MM.1S (cell line): ENCODE results near the gene SLU7.

ENCODE experiments used
- CTCF ChIP-seq: fragments of 300-600 bp; sonication (generic); IDR thresholded peaks from 2 replicates; pipeline ENCODE4 v1.5.1; 2016; ENCODE audit warnings: antibody characterized with exemption, low read length, mixed read lengths
- EZH2 ChIP-seq: fragments of 300-600 bp; sonication (generic); optimal IDR thresholded peaks from 2 replicates; pipeline ENCODE3; 2017; ENCODE audit warnings: low read depth, mild to moderate bottlenecking, antibody characterized with exemption, low read length, mixed read lengths
- EZH2phosphoT487 ChIP-seq: fragments of 300-600 bp; sonication (generic); IDR thresholded peaks from 2 replicates; pipeline ENCODE4 v1.6.1; 2018; ENCODE audit warnings: antibody characterized with exemption, low read length

GRCh38 chr5:160418561-160419457 is at the start of gene SLU7:
- TF ChIP-seq CTCF (no peak), EZH2phosphoT487 (no peak), EZH2 (no peak)
